ENCODE data around the gene CHST11. TPM values are rescaled to one million over a fixed set of nuclear protein-coding genes. Genes with fewer than 3 reads are reported as not detected.

Gene CHST11
- total and polyA plus RNA-seq, 2 of the 4 experiments (the other 2 are of a cell fraction), result 1.4 to 2.7 TPM

- no peak overlapping the region for H3K14ac ChIP-seq (replicated peaks; ENCODE audit: low read depth, low read length)
- ChIA-PET CTCF (no interaction called here), POLR2A (ENCODE audit: unreplicated experiment) (no interaction called here)
- BruUV-seq (replicated peaks), result no TSS peak
- no peak for DNase-seq
- no peak overlapping the region for H4K5ac ChIP-seq (ENCODE audit: low read depth, low read length)
- H3K36me3 ChIP-seq (ENCODE audit: control insufficient read depth, insufficient read depth, low read length), result no peaks in the 10 kb centered on the region
- H2BK120ac ChIP-seq (ENCODE audit: low read depth, low read length), result no peak overlapping the region
- H3K27ac ChIP-seq (ENCODE audit: insufficient read depth, low read length), result no peak overlapping the region
- no peak overlapping the region for H3K9ac ChIP-seq (ENCODE audit: low read depth, low read length)
- H3K18ac ChIP-seq (ENCODE audit: low read depth, low read length), result no peak overlapping the region
- H4K20me1 ChIP-seq (ENCODE audit: insufficient read depth, low read length), result no peaks in the 10 kb centered on the region
- H2BK20ac ChIP-seq (ENCODE audit: low read depth, low read length), result no peak overlapping the region
- H3K4me1 ChIP-seq (ENCODE audit: control insufficient read depth, insufficient read depth, low read length), result no peaks in the 10 kb centered on the region
- H3K27me3 ChIP-seq (ENCODE audit: control insufficient read depth, insufficient read depth, low read length), result peaks cover 15% of the 10 kb centered on the region
- H3K23ac ChIP-seq (ENCODE audit: low read depth, low read length), result no peak overlapping the region
- no peak overlapping the region for H2AK5ac ChIP-seq (ENCODE audit: low read depth, low read length)
- H3K56ac ChIP-seq (ENCODE audit: extremely low read depth, insufficient read depth, low read length), result no peak overlapping the region
- H4K91ac ChIP-seq (ENCODE audit: insufficient read depth, low read depth, low read length), result no peak overlapping the region
- no peak overlapping the region for H2BK15ac ChIP-seq (ENCODE audit: low read depth, low read length)
- no peak overlapping the region for H3K4me2 ChIP-seq (ENCODE audit: low read depth, low read length)
- TF ChIP-seq RAD21 (IDR thresholded peaks at IDR 0.05; ENCODE audit: low read length) (no peak), CTCF (conservative IDR thresholded peaks at IDR 0.05; ENCODE audit: low read depth, low read length) (no peak), MXI1 (IDR thresholded peaks at IDR 0.05; ENCODE audit: borderline replicate concordance, low read depth, low read length) (no peak)
- dilution Hi-C loops (cut with HindIII; ENCODE audit: low sequenced_read_pairs, unreplicated experiment), result no loop called here
- 0 out of 2 replicates have a peak, but pooled peaks cover 5% of the 10 kb centered on the region for H3K9me3 ChIP-seq (ENCODE audit: control insufficient read depth, insufficient read depth, low read length)
- intact Hi-C loops (cut with micrococcal nuclease), result no loop called here
- H2AK9ac ChIP-seq (replicated peaks; ENCODE audit: low read depth, low read length, poor library complexity), result no peak overlapping the region
- H3K9me1 ChIP-seq (ENCODE audit: insufficient read depth, low read length), result 0 out of 2 replicates have a peak, but pooled peaks cover 3% of the 10 kb centered on the region
- in situ Hi-C loops (cut with MboI; ENCODE audit: low sequenced_read_pairs), result no loop called here
- no peak overlapping the region for H2BK5ac ChIP-seq (ENCODE audit: low read depth, low read length, poor library complexity, severe bottlenecking)
- no peaks in the 10 kb centered on the region for H3K79me1 ChIP-seq (ENCODE audit: low read depth in 1 of 2, low read length in 2 of 2)
- no peak for ATAC-seq (ENCODE audit: low read depth)
- H3K4me3 ChIP-seq (ENCODE audit: insufficient read depth, low read depth, low read length), result no peak overlapping the region
- WGBS, 2 experiments (ENCODE audit: extremely low coverage in 2 of 2, insufficient read length in 1 of 2), result 80% methylated on average over 1 of the region's 2 CpGs; no CpG with 5 or more reads in 1 of the 2 experiments
- H3K4ac ChIP-seq (ENCODE audit: low read depth, low read length), result no peak overlapping the region
- H4K8ac ChIP-seq (ENCODE audit: low read depth in 2 of 2, low read length in 2 of 2), result no peak overlapping the region
- no peak overlapping the region for H2AFZ ChIP-seq (replicated peaks; ENCODE audit: low read length, poor library complexity)
These were observed 76.4 kb downstream of the CHST11 start for GRCh38 chr12:104533134-104533533.
